OCI-M2 (cell line): ENCODE measurements around the gene FGG.

Experiments used
- DNase-seq: peaks from one replicate; lab custom pipeline; 2025; ENCODE audit not compliant: unreplicated experiment; lab: John Stamatoyannopoulos, UW

Gene FGG

DNA sequence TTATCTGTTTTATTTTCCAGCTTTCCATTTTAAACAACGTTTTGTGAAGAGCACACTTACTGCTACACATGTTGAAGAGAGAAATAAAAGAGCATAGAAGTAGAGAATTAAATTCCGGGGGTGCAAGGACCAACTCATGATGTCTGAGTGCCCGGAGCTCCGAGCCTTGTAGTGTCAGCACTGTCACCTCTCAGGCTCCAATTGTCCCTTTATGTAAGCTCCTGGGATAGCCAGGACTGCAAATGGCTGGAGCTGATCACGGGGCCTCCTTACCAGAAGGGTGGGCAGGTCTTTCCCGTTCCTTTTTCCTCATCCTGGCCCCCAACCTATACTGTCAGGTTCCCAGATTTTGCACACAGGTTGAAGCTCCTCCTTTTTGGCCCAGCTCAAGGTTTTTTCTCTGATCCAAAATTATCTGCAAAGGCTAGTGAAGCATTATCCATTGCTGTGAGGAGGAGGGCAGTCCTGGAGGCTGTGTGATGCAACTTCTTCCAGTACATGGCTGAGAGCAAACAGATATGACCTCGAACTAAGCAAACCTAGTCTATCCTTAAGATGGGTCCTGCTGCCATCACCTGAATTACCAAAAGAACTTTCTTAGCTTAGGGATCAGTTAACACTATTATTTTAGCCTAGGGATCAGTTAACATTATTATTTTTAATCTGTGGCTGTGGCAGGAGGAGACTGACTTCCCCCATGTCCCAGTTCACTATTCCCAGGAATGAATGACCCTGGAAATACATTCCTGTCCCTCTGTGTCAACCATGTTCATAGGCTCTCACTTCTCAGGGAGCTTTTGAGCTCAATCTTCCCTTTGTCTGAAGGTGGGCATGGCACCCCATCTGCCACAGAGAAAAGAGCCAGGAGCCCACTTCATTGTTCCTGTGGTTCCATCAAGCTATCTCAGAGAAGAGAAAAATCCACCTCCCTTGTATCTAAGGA lies at the start of gene FGG:
TSS of gene FGG (minus strand) at position 185 of the 943 bp plus-strand sequence. CDS start at position 138, 47 bp downstream.
- DNase-seq = no peak

DNA sequence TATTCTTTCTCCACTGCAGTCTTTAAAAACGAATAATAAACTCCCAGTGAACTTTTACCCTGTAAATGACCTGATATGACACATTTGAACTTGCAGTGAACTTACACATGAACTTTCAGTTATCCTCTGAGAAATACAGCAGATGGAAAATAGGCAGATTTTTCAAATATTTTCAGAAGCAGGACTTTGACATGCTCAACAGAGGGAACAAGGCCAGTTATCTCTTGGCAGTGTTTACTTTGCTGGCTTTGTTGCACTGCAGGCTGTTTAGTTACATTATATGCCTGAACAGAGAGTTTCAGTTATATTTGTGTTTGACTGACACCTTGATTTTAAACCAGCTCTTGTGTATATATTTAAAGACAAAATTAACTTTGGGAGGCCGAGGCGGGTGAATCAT lies 47.6 kb upstream of the FGG start:
- DNase-seq = no peak

DNA sequence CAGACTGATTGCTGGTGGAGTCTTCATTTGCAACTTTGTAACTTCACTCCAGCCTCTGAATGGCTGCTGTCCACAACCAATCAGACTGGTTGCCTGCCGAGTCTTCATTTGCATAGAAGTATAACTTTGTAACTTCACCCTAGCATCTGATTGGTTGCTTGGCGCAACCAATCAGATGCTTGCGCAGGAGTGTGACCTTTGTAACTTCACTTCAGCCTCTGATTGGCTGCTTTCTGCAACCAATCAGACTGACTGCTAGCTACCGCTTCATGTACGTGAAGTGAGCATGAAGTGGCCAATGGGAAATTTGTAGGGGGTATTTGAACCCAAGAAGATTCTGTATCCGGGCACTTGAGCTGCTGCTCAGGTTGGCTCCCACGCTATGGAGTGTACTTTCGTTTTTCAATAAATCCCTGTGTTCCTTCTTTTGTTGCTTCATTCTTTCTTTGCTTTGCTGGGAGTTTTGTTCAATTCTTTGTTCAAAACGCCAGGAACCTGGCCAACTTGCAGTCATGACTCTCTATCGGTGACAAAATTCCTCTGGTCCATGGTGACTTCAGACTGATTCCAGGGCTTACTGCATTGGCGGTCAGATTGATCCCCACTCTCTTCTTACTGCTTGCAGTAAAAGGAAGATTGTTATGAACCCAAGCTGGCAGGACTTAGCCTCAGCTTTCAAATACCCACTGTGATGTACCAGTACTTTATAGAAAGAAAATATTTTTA lies 46.4 kb upstream of the FGG start:
- DNase-seq = no peak

DNA sequence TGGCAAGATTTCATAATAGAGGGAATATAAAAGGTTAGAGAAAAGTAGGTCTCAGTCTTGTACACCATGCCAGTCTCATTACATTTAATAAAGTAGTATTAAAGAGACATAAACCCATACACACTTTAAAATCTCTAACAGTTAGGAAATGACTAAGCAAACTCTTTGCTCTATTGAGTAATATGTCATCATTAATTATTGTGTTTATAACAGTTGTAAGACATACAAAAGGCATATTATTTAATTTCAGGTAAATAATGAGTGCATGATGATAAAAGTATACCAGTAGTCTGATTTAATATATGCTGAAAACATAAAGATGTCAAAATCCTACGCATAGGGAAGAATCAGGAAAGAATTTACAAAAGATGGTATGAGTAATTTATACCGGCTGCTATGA lies 31.0 kb upstream of the FGG start:
- DNase-seq = no peak

DNA sequence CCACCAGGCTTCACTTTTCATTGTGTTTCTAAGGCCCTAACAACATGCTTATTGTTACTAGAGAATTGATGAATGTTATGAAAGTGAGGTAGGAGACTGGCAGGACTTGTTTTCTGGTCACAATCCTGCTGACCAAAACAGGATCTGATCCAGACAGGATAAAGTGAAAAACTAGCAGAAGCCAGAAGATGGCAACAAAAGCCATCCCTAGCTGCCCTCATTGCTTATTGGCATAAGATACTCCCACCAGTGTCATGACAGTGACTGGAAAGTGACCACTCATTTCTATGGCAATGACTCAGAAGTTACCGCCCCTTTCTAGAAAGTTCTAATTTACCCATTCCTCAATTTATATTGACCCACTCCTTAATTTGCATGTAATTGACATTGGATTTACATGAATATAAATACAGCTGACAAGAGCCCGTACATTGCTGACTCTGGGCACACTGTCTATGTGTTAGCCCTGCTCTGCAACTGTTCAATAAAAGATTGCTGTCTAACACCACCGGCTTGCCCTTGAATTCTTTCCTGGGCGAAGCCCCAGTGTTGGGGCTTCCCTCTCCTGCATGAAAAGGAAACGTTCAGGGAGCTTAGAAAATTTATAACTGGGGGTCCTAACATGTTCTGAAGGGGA lies 30.0 kb upstream of the FGG start:
- DNase-seq = no peak

DNA sequence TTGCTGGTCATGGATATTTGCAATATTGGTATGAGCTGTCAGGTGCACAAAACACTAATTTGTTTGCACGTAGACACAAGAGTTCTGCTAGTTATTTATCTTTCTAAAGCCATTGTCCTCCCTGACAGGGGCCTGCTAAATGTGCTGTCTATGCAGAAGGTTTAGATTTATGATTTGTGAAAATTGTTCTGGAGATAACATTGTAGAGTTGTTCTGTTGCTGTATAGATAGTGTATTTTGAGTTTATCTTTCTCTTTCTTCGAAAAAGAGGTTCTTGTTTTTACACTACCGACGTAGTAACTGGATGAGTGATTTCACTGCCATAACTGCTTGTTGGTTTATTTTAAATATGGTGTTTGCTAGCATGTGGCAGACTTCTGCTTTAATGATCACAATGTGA lies 28.5 kb upstream of the FGG start:
- no peak for DNase-seq

DNA sequence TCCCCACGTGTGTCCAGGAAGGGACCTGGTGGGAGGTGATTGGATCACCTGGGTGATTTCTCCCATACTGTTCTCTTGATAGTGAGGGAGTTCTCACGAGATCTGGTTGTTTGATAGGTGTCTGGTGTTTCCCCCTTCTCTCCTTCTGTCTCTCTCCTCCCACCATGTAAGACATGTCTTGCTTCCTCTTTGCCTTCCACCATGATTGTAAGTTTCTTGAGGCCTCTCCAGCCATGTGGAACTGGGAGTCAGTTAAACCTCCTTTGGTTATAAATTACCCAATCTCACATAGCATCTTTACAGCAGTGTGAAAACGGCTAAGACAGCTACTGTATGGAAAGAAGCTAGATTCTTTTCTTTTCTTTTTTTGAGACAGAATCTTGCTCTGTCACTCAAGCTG lies 21.6 kb upstream of the FGG start:
- no peak for DNase-seq

DNA sequence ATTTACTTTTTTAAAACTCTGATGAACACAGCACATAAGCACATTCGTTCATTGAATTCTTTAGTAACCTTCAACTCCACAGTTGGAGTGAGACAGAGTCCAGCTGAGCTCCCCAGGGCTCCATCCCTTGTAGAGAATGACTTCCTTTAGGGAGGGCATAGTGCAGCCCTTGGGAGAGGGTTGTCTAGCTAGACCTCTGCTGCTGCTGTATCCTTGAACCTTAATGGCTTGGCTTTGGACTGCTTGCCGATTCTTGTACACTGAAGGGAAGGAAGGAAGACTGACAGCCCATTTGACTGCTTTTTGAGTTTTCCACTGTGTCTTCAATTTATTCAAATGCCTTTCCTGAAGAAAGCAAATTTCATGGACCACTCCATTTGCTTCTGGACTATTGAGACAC lies 19.4 kb upstream of the FGG start:
- no peak for DNase-seq

DNA sequence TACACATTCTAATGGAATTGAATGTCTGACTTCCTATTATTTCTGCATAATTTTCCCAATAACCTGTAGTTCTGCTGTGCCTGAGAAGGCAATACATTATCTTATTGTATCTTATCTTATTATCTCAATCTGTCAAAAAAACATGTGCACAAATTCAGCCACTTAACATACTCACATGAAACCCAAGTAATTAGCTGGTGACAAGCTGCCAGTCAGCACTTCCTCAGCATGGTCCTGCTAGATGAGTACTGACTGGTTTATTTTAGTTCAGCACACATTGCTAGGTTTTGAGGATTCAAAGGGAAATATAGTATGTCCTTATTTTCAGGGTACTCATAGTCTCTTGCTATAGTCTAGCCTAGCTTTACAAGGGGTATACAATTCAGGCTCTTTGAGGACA lies 17.9 kb upstream of the FGG start:
- no peak for DNase-seq

DNA sequence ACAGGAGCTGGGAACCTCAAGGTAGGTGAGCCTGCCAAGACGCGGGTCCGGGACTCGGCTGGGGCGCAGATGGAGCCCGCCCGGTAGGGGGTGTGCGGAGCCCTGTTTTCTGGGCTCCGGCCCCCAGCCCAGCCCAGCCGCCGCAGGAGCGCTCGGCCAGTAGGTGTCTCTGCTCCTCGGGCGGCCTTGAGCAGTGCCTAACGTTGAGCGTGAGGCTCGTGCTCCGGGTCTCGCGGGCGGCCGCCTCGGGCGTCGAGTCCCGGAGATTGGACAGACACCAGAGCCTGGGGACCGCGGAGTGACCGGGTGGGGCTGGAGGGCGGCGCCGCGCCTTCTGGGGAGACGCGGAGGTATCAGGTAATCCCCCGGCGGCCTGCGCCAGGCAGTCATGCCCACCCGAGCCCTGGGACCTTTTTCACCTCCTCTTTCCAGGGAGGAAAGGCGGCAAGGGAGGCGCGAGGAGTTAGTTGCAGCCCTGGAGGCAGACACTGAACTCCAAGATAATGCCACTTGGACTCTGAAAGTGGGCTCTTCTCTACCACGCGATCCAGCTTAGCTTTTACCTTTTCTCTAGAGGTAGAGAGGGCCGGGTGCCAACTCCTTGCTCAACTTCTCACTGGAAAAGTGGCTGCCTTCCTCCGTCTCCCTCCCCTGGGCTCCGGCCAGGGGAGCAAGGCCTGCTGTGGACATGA lies 14.5 kb upstream of the FGG start:
- no peak for DNase-seq

DNA sequence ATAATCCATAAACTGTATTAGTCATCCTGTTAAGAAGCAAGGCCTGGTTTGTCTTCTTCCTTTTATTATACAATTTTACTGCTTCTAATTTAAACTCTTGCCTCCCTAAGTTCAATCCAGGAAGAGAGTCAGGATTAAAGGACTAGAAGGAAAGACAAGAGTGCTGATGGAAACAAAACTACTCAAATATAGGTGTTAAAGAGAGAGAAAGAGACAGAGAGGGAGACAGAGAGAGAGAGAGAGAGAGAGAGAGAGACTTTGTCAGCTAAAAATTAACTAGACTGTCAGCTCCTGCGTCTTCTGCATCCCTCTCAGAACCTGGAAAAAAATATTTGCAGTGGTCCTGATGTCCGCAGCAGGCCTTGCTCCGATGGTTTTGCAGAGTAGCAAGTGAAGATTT lies 13.5 kb upstream of the FGG start:
- DNase-seq = no peak

DNA sequence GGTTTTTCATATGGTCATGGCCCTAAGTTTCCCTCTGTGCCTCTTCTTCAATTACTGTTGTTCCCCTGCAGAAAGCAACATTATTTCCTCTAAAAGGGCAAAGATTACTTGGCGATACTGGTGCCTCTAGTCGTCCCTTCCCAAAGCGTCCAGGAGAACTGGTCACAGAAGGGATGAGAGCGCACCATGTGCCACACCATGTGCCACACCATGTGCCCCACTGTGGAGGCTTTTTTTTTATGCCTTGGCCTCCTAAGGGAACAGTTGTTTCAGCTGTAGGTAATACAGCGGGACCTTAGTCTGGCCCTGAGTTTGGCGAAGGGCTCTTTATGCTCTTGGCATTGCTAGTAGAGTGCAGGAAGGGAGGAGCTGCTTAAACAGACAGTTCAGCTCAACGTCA lies 11.5 kb upstream of the FGG start:
- no peak for DNase-seq

DNA sequence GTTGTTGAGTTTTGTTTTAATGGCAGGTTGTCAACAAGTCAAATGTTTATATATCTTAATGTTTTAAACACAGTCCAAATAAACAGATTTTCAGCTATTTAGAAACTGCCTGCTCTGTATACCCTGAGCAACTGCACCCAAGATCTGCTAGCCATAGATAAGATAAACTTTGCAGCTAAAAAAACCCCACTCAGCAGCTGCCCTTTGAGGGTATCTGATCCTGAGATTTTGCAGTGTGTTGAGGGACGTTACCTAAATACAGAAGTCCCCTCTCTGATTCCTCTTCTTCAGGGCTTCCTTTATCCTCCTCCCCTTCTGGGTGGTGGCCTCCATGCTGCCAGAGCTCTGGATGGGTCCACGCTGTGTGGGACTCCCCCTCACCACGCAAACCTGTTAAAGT lies 11.0 kb upstream of the FGG start:
- no peak for DNase-seq

DNA sequence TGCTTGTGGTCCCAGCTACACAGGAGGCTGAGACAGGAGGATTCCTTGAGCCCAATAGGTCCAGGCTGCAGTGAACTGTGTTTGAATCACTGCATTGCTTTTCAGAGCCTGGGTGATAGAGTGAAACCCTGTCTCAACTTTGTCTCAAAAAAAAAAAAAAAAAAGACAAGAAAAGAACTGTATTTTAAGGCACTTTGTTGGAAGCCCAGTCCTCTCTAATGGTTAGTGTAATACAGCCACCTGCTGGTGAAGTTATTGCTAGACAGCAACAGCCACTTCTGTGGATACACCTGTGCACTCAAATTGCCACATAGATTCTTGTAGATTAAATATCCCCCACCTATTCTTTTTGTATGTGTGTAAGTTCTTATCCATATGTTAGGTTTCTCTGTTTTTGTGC lies 10.1 kb upstream of the FGG start:
- no peak for DNase-seq

DNA sequence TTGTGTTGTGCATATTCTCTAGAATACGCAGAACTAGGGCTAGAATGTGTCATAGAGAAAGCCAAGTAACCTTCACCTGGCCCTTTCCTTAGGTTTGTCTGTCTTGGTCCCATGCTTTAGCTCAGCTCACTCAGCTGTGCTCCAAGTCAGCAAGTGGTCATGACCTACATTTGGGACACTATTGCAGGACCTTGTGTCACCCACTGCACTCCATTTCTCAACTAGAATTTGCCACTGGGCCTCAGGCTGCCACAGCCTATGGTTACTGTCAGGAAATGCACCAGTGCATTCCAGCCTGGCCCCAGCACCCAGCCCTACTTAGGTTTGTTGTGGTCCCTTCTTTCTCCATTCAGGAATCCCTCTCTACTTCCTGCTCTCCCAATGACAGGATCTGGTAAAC lies 7.7 kb upstream of the FGG start:
- no peak for DNase-seq

DNA sequence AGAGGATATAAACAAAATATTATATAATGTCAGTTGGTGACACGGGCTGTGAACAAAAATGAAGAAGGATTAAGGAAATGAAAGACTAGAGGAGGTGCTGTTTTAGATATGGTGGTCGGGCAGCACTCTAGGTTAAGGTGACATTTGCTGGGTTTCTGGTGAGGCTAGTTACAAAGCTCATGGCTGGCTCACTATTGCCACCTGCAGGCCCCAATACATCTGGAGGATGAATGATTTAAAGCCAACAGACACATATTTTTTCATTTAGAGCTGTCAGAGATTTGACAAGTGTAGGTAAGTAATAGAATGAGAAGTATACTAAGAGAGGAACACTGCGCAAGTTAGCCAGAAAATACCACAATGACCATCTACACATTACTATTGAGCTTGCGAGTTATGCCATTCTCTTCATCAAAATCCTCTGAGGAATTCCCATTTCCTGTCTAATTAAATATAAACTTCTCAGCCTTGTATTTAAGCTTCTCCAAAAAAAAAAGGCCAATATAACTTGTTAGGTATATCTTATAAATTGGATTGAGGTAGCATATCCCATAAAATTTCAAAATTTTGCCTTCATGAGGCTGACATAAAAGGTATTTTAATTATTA lies 6.4 kb upstream of the FGG start:
- no peak for DNase-seq

DNA sequence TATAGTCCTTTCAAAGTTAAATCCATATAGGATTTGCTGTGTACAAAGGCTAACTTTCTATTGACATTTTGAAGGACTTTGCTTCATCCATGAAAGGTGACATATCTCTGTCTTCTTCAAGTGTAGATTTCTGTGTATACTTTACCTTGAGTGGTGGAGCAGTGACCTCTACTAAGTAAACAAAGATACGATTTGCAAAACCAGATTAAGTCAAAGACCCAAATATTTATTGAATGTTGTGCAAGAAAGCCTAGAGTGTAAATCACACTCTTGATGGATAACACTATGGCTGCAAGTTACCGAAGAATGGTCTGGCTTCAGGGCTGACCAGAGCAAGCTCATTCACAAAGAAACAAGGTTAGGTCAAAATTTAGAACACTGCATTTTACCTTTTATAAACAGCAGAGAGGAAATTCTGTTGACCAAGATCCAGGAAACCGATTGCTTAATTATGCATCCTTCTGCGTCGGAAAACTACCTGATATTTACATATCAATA lies 5.4 kb upstream of the FGG start:
- DNase-seq = no peak

DNA sequence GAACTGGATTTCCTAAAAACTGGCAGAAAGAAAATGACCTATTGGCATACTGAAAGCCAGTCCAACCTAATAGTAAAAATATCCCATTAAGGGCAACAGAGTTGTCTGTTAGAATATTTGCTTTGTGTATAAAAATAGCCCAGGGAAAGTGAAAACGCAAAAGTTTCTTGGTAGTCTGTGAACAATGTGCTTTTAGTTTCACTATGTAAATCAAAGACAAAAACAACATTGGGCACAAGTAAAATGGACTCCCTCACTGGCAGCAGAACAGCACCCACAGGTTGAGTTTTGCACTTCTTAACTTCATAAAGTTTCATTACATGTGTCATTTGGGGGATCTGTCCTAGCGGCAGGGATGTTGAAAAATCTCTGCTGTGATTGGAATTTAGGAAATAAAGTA lies 4.3 kb upstream of the FGG start:
- no peak for DNase-seq

DNA sequence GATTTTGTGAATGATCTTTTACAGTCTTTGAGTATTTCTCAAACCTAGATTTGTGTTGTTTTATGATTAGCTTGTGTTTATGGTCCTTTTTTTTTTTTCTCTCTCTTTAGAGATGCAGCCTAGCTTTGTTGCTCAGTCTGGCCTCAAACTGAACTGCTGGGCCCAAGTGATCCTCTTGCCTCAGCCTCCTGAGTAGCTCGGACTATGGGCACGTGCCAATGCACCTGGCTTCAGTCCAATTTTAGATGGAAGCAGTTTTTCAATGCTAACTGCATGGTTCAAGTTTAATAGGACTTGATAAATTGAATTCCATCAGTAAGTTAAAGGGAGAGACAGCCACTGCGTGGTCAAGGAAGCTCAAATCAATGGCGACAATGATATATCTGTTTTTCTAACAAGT lies 3.8 kb upstream of the FGG start:
- DNase-seq = no peak

DNA sequence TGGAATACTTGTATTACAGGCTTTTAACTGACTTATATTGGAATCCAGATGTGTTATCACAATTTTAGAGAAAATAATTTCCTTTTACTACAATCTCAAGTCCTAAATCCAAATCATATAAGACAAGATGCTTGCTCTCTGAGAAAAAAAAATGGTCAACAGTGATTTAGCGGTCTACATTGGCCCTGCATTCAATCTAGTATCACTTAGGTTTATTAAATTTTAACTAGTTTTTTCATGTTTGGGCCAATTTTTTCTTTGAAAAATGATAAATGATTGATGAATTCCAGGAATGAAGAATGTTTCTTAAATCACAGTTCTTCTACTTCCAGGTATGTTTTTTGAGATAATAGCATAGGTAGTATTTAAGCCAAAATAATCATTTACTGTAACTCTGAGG lies 2.8 kb upstream of the FGG start:
- DNase-seq = no peak

DNA sequence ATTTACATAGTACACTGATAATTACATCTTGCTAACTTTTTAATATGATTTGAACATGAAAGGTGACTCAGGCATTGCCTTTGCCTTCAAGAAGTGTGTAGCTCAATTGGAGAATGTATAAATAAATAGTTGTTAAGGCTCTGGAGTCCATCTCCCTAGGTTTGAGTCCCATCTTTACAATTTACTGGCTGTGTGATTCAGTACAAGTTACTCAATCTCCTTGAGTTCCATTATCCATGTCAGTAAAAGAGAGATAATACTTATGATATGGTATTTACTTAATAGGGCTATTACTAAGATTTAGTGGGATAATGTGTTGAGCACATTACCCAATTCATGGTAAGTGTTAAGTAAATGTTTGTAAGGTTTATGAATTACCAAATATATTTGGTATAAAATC lies 1.9 kb upstream of the FGG start:
- DNase-seq = no peak
